AG10803 (cell line): ENCODE measurements around the gene HSP90AA1.

Experiments
- DNase-seq: peaks from one replicate; pipeline ENCODE4 v3.0.0; 2010; ENCODE audit warnings: low read depth
- H3K4me3 ChIP-seq: 2 replicates; pipeline ENCODE4 v1.5.1; 2011; ENCODE audit warnings: mild to moderate bottlenecking, low read length, control low read depth
- CTCF ChIP-seq: conservative IDR thresholded peaks from 2 replicates; pipeline ENCODE4 v1.5.1; 2011; ENCODE audit warnings: mild to moderate bottlenecking, low read length, control low read depth, inconsistent platforms

Gene HSP90AA1

GRCh38 chr14:102103062-102103695, 16.3 kb upstream of the HSP90AA1 start:
- no peak for TF ChIP-seq CTCF
- no peak for DNase-seq
- no peak overlapping the region for H3K4me3 ChIP-seq

GRCh38 chr14:102097441-102098135, 10.7 kb upstream of the HSP90AA1 start:
- H3K4me3 ChIP-seq = no peak overlapping the region
- no peak for DNase-seq
- no peak for TF ChIP-seq CTCF

DNA sequence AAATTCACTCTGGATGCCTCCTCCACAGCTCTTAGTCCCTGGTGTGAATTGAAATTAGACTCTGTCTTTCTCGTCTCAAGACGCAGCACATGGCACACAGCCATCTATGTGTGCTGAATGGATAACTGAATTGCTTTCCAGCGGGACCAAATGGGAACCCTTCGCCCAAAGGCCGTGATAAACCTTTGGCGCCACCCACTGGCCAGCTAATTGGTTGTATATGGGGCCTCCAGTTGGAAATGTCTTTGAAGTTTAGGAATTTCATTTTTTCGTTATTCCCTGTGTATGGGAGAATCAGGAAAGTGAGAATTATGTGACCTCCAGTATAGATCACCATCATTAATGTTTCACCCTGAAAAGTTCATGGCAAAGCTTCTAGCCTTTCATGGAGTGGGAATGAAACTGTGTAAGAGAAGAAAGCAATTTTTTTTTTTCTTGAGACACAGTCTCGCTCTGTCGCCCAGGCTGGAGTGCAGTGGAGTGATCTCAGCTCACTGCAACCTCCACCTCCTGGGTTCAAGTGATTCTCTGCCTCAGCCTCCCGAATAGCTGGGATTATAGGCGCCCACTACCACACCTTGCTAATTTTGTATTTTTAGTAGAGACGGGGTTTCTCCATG, 9.8 kb upstream of the HSP90AA1 start:
- peak; percentile 88 for TF ChIP-seq CTCF
- H3K4me3 ChIP-seq = no peak overlapping the region
- peak; percentile 71 for DNase-seq

DNA sequence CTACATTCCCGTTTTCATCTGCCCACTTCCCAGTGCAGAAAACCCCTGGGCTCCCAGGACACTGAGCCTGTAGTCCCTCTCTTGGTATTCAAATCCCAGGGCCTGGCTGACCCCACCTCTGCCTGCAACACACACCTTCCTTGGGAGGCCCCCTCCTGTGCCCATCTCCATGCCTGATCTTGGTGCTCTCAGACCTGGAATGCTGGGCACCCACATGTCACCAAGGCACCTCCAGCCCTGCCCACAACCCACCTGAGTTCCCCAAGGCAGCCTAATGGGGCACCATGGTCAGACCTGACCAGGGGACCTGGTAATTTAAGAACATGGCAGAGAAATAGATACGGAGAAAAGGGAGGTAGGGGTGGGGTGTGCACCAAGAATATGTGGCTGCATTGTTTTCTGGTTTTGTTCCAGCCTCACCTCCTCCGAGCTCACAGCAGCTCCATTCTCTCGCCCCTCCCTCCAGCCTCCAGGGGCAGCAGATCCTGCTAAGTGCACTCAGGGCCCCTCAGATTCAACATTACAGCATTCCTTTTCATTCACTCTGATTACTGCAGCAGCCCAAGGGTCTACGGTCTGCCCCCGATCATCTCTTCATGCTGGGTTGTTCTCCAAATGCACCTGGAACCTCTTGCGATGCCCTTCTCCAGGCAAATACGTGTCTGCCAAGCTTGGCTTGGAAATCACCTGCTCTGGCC, 9.2 kb upstream of the HSP90AA1 start:
- DNase-seq = no peak
- H3K4me3 ChIP-seq = no peak overlapping the region
- no peak; the same call in 1 of the 2 replicates for TF ChIP-seq CTCF

DNA sequence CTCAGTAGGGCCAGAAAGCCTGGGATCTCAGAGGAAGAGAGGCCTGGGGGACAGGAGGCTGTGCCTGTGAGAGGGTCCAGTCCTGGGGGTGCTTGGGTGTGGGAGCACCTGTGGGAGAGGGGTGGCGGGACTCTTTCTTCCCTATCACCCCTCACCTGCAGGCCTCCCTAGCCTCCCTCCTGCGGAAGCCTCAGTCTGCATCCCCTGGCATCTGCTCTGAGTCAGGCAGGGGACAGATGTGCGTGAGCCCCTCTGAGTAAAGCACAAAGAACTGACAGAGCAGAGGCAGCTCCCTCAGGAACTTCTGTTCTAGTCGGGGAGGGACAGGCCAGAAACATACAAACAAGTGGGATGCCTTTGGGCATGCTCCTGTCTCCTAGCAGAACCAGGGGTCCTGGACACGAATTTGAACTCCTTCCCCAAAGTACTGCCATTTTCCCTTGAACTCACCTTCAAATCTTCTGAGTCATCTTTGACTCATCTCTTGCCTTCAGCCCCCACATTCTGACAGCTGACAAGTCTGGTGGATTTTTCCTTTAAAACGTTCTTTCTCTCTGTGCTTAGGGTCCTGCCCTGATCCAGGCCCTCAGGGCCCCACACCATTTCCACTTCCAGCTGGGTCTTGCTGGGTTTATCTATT, 8.5 kb upstream of the HSP90AA1 start:
- no peak for TF ChIP-seq CTCF
- no peak overlapping the region for H3K4me3 ChIP-seq
- DNase-seq = no peak

- no peak for TF ChIP-seq CTCF
- H3K4me3 ChIP-seq = no peak overlapping the region
These were observed 7.3 kb upstream of the HSP90AA1 start for GRCh38 chr14:102094101-102094500.

More at GRCh38 chr14:102094101-102094500, 7.3 kb upstream of the HSP90AA1 start:
- no peak for DNase-seq
